ENCODE results near the gene NEU3. TPM values are rescaled to one million over a fixed set of nuclear protein-coding genes. Genes with fewer than 3 reads are reported as not detected.

The NEU3 gene
- total RNA-seq, 1 experiment from 2014 or later = 16.4 TPM

GRCh38 chr11:75023446-75024067, 34.8 kb downstream of the NEU3 start:
- Mint-ChIP-seq H3K4me1 (no peaks in the 10 kb centered on the region), H3K36me3 (peaks cover 23% of the 10 kb centered on the region), H3K9me3 (peaks cover 24% of the 10 kb centered on the region), H3K4me3 (no peak overlapping the region), H3K27me3 (ENCODE audit: low read depth) (peaks cover 4% of the 10 kb centered on the region), H3K27ac (0 out of 2 replicates have a peak overlapping the region, but pooled peaks have one; percentile 19)
- DNase-seq (ENCODE audit: low spot score) (no peak), ATAC-seq (no peak)
- ChIA-PET CTCF (interaction anchor here (0.6 to 5.1 kb wide), 34 partner anchors 9 to 247 kb away, joined by 3 to 54 read pairs (median 6); partner anchors contain the start of genes NEU3, SPCS2 and XRRA1), POLR2A (no interaction called here)
- TF ChIP-seq IRF1 (CRISPR knock-in tag; IDR thresholded peaks at IDR 0.05) = no peak
- no peak for TF ChIP-seq STAT6 (CRISPR knock-in tag; conservative IDR thresholded peaks at IDR 0.05; ENCODE audit: low read depth)
- no peak for TF ChIP-seq RELA (CRISPR knock-in tag; IDR thresholded peaks at IDR 0.05; ENCODE audit: borderline replicate concordance)
- TF ChIP-seq GRHL2 (CRISPR knock-in tag; IDR thresholded peaks at IDR 0.05; ENCODE audit: insufficient replicate concordance, severe bottlenecking) = no peak
- no peak for TF ChIP-seq ZNF532 (CRISPR knock-in tag; IDR thresholded peaks at IDR 0.05; ENCODE audit: borderline replicate concordance)
- TF ChIP-seq MLX (CRISPR knock-in tag; IDR thresholded peaks at IDR 0.05) = no peak
- TF ChIP-seq KAT7 (CRISPR knock-in tag; IDR thresholded peaks at IDR 0.05; ENCODE audit: borderline replicate concordance) = no peak
- no peak for TF ChIP-seq MXD4 (CRISPR knock-in tag; IDR thresholded peaks at IDR 0.05; ENCODE audit: borderline replicate concordance)
- no peak for TF ChIP-seq CREM (CRISPR knock-in tag; IDR thresholded peaks at IDR 0.05)
- no peak for TF ChIP-seq ELF4 (CRISPR knock-in tag; IDR thresholded peaks at IDR 0.05; ENCODE audit: low read depth)
- TF ChIP-seq MAX (CRISPR knock-in tag; IDR thresholded peaks at IDR 0.05) = no peak
- TF ChIP-seq NR1H2 (CRISPR knock-in tag; IDR thresholded peaks at IDR 0.05) = no peak
- no peak for TF ChIP-seq E2F5 (CRISPR knock-in tag; IDR thresholded peaks at IDR 0.05)
- TF ChIP-seq ESRRA (CRISPR knock-in tag; IDR thresholded peaks at IDR 0.05; ENCODE audit: borderline replicate concordance) = no peak
- no peak for TF ChIP-seq ATF3 (CRISPR knock-in tag; conservative IDR thresholded peaks at IDR 0.05)
- no peak for TF ChIP-seq CTCF (IDR thresholded peaks at IDR 0.05)
- no peak for TF ChIP-seq ATF2 (CRISPR knock-in tag; IDR thresholded peaks at IDR 0.05; ENCODE audit: borderline replicate concordance, low read depth)

Measured in WTC11 (cell line).